SH-SY5Y (cell line): Measurements from ENCODE around the gene PRIM2.

Experiments used
- GATA2 ChIP-seq: IDR thresholded peaks from 2 replicates; pipeline ENCODE4 v1.6.1; 2011; ENCODE audit warnings: mild to moderate bottlenecking, low read depth, low read length
- GATA3 ChIP-seq: IDR thresholded peaks from 2 replicates; pipeline ENCODE4 v1.6.1; 2011; ENCODE audit warnings: low read depth, mild to moderate bottlenecking, low read length, moderate library complexity

GRCh38 chr6:57421503-57421902 lies 104.1 kb downstream of the PRIM2 start:
- TF ChIP-seq GATA2 (no peak), GATA3 (no peak)
